Non-pigmented ciliary epithelial cell (primary cell): ENCODE measurements around the gene LIAS.
"Not testable (repeated sequence)": the region's sequence is repeated elsewhere in the genome, so short reads cannot be mapped to it uniquely, and the experiment has no call there.

Experiments
- DNase-seq: peaks from one replicate; pipeline ENCODE4 v3.0.0-alpha.2; 2010; ENCODE audit warnings: low read depth

LIAS gene

GRCh38 chr4:39497909-39498726, 39.3 kb downstream of the LIAS start:
- no peak for DNase-seq

- DNase-seq, result no peak
Observed at GRCh38 chr4:39498727-39499020, 39.8 kb downstream of the LIAS start.

- DNase-seq, result peak; percentile 62
Observed at GRCh38 chr4:39502019-39502663, 43.3 kb downstream of the LIAS start.

- not testable (repeated sequence) for DNase-seq
Observed at GRCh38 chr4:39502664-39503035, 43.8 kb downstream of the LIAS start.

GRCh38 chr4:39504538-39504937, 45.7 kb downstream of the LIAS start:
- DNase-seq, result no peak

- DNase-seq, result no peak
Observed at GRCh38 chr4:39505581-39505980, 46.7 kb downstream of the LIAS start.

- DNase-seq, result no peak
Observed at GRCh38 chr4:39510348-39510929, 51.6 kb downstream of the LIAS start.

GRCh38 chr4:39514266-39514665, 55.4 kb downstream of the LIAS start:
- DNase-seq, result not testable (repeated sequence)

GRCh38 chr4:39514888-39515401, 56.1 kb downstream of the LIAS start:
- no peak for DNase-seq

- DNase-seq, result not testable (repeated sequence)
Observed at GRCh38 chr4:39515669-39516401, 57.0 kb downstream of the LIAS start.

GRCh38 chr4:39516407-39516966, 57.6 kb downstream of the LIAS start:
- no peak for DNase-seq

- DNase-seq, result no peak
Observed at GRCh38 chr4:39518484-39518883, 59.6 kb downstream of the LIAS start.

GRCh38 chr4:39521253-39521919, 62.5 kb downstream of the LIAS start:
- no peak for DNase-seq

GRCh38 chr4:39522068-39522467, 63.2 kb downstream of the LIAS start:
- no peak for DNase-seq

- DNase-seq, result no peak
Observed at GRCh38 chr4:39524161-39524957, 65.5 kb downstream of the LIAS start.

- no peak for DNase-seq
Observed at GRCh38 chr4:39525822-39526690, 67.2 kb downstream of the LIAS start.

- no peak for DNase-seq
Observed at GRCh38 chr4:39526765-39527295, 68.0 kb downstream of the LIAS start.

GRCh38 chr4:39527296-39528060, 68.6 kb downstream of the LIAS start, which contains the start of gene UGDH:
Gene UGDH, minus strand, starts transcription at chr4:39527439. Its CDS starts 5,927 bp downstream, at chr4:39521512.
- peak; percentile 95 for DNase-seq

- DNase-seq, result peak; percentile 36
Observed at GRCh38 chr4:39528061-39528465, 69.2 kb downstream of the LIAS start.
